IPS-20b (cell line): ENCODE data around the gene OSBPL6.
"Not testable (repeated sequence)": the region's sequence is repeated elsewhere in the genome, so short reads cannot be mapped to it uniquely, and the experiment has no call there.

Experiments used
- H3K27ac ChIP-seq: one replicate; pipeline ENCODE4 v1.5.1; 2013; ENCODE audit warnings: low read length
- H3K27me3 ChIP-seq: 2 replicates; pipeline ENCODE4 v1.6.1; 2013; ENCODE audit warnings: mild to moderate bottlenecking, low read length, inconsistent platforms; ENCODE audit not compliant: insufficient read depth
- H3K36me3 ChIP-seq: 2 replicates; pipeline ENCODE4 v1.6.1; 2013; ENCODE audit warnings: low read depth, mild to moderate bottlenecking, inconsistent platforms, low read length, moderate library complexity; ENCODE audit not compliant: insufficient read depth
- H3K4me1 ChIP-seq: 2 replicates; pipeline ENCODE4 v1.6.1; 2013; ENCODE audit warnings: mild to moderate bottlenecking, control low read depth, inconsistent platforms, low read length, moderate library complexity; ENCODE audit not compliant: insufficient read depth
- H3K4me3 ChIP-seq: 2 replicates; pipeline ENCODE4 v1.5.1; 2013; ENCODE audit warnings: mild to moderate bottlenecking, low read length, inconsistent platforms
- H3K9ac ChIP-seq: 2 replicates; pipeline ENCODE4 v1.6.1; 2013; ENCODE audit warnings: low read depth, mild to moderate bottlenecking, inconsistent platforms, low read length, moderate library complexity
- H3K9me3 ChIP-seq: 2 replicates; pipeline ENCODE4 v1.6.1; 2013; ENCODE audit warnings: mild to moderate bottlenecking, low read depth, low read length, inconsistent platforms; ENCODE audit not compliant: insufficient read depth

The OSBPL6 gene

DNA sequence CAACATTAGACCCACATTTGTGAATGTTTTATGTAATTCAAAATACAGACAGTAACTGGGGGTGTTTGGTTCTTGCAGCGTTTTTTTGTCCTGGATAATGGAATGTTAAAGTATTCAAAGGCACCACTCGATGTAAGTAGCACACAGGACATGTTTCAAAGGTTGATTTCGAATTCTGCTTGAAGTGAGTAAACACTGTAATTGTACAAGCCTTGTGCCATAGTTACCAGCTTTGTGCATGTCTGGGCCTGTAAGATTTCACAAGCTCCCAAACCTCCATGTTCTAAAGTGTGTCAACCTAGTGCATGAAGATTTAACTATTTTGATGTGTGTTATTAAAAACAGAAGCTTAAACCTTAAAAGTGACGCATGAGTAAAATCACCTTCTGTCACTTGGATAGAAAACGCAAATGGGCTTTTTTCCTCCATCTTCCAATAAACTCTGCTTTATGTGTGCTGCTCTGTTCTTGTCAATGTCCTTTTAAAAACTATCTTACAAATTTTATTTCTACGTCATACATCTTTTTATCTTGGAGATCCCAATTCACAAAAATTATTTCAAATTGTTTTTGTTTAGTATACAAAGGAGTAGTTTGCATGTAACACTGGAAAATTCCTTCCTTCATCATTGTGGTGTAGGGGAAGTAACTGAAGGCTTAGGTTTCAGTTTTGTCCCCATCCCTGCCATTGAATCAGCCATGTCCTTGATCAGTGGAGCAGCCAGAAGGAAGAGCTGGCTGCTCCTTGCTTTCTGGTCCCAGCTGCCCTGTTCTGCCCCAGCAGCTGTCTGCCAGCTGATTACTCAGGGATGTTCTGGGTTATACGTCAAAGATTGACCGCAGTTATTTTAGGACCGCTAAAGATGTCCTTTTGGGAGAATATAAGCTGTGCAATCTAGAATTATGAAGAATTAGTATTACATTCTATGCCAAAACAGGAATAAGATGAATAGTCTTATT lies 137.4 kb downstream of the OSBPL6 start:
- no peaks in the 10 kb centered on the region for H3K27me3 ChIP-seq
- no peak overlapping the region for H3K4me3 ChIP-seq
- no peaks in the 10 kb centered on the region for H3K9me3 ChIP-seq
- no peak overlapping the region for H3K9ac ChIP-seq
- H3K27ac ChIP-seq, result no peak overlapping the region
- H3K4me1 ChIP-seq, result no peaks in the 10 kb centered on the region
- H3K36me3 ChIP-seq, result no peaks in the 10 kb centered on the region

DNA sequence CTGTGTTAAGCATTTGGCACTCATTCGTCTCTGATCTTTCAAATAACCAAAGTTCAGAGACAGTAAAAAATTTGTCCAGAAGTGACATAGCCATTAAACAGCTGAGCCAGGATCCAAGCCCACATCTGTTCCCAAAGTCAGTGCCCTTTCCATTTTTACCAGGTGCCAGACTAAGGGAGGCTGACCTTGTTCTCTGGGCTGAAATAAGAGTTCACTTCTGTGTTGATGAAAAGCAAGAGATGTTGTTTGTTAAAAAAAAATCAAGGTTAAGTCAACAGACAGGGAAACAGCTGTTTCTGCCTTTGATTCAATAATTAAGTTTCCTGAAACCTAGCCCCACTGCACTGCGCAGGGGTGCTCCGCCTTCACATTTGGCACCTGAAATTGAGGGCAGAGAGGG lies 139.5 kb downstream of the OSBPL6 start:
- Histone ChIP-seq H3K9ac (no peak overlapping the region), H3K4me3 (no peak overlapping the region), H3K36me3 (no peaks in the 10 kb centered on the region), H3K9me3 (no peaks in the 10 kb centered on the region), H3K27ac (no peak overlapping the region), H3K27me3 (no peaks in the 10 kb centered on the region), H3K4me1 (no peaks in the 10 kb centered on the region)

DNA sequence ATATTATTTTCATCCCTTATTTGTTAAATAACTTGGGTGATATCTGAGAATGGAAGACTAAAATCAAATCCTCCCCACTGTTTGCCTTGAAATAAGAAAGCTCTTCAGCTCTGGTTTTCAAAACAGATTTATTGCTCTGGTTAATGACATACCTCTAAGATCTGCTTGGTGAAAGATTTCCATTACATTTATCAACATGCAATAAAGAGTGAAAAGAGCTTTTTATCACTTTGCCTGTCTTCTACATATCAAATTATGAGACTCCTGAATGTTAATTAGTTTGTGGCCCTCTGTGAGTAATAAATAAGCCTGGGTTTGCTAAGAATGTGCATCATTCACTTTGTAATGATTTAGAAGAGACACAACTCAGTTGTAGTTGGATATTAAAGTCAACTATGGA lies 140.9 kb downstream of the OSBPL6 start:
- Histone ChIP-seq H3K27ac (no peak overlapping the region), H3K27me3 (no peaks in the 10 kb centered on the region), H3K9me3 (no peaks in the 10 kb centered on the region), H3K4me3 (no peak overlapping the region), H3K9ac (no peak overlapping the region), H3K36me3 (no peaks in the 10 kb centered on the region), H3K4me1 (no peaks in the 10 kb centered on the region)

DNA sequence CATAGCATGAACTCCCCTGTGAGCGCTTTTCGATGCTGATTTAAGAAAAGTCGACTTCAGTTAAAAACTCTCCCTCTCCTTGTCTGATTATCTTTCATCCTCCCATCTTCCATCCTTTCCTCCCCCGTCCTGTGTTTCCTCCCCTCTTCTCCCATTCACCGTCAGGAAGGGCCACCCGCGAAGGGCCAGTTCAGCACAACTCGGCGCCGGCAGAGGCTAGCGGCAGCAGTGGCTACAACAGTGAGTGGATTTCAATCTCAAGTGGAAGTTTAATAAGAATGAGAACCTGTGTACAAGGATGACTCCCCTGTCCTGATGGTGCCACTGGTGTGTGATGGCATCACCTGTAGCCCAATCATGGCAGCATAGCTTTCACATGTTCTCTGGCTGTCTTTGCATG lies 149.8 kb downstream of the OSBPL6 start:
- Histone ChIP-seq H3K27me3 (no peaks in the 10 kb centered on the region), H3K4me1 (no peaks in the 10 kb centered on the region), H3K9me3 (no peaks in the 10 kb centered on the region), H3K36me3 (no peaks in the 10 kb centered on the region), H3K9ac (no peak overlapping the region), H3K4me3 (no peak overlapping the region), H3K27ac (no peak overlapping the region)

DNA sequence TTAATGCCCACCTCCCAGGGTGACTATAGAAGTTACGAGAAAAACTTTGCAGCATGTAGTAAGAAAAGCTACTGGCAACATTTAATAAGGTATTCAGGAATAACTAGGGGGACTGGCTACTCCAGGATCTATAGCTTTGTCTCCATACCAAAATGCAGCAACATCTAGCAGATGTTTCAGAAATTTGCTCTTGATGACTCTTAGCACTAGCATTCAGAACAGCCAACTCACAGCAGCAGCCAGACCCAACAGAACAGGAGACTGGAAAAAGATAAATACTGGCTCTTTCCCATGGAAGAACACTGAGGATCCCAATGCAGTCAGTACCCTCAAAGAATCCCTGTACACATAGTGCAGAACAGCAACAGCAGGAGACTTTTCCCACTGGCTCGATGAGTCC lies 151.6 kb downstream of the OSBPL6 start:
- Histone ChIP-seq H3K27ac (no peak overlapping the region), H3K27me3 (no peaks in the 10 kb centered on the region), H3K4me3 (no peak overlapping the region), H3K4me1 (no peaks in the 10 kb centered on the region), H3K9me3 (no peaks in the 10 kb centered on the region), H3K9ac (no peak overlapping the region), H3K36me3 (no peaks in the 10 kb centered on the region)

DNA sequence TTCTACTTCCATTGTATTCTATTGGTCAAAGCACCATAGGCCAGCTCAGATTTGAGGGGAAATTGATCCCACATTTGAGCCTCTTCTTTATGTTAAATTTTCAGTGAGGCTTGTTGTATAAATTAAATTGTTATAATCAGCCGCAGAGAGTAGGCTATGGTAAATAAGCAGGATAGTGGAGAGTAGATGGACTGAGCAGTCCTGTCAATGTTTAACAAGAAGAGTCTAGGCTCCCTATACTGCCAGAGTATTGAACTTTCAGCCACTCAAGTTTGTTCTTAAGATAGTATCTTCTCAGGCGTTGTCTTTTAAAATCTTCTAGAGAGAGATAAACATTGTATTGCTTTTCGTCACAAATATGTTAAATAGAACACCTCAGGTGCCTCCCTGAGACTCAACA lies 155.7 kb downstream of the OSBPL6 start:
- Histone ChIP-seq H3K4me3 (no peak overlapping the region), H3K9me3 (no peaks in the 10 kb centered on the region), H3K27ac (no peak overlapping the region), H3K9ac (no peak overlapping the region), H3K27me3 (no peaks in the 10 kb centered on the region), H3K36me3 (no peaks in the 10 kb centered on the region), H3K4me1 (no peaks in the 10 kb centered on the region)

DNA sequence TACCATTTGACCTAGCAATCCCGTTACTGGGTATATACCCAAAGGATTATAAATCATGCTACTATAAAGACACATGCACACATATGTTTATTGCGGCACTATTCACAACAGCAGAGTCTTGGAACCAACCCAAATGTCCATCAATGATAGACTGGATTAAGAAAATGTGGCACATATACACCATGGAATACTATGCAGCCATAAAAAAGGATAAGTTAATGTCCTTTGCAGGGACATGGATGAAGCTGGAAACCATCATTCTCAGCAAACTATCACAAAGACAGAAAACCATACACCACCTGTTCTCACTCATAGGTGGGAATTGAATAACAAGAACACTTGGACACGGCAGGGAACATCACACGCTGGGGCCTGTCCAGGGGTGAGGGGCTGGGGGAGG lies 163.4 kb downstream of the OSBPL6 start:
- not testable (repeated sequence) for H3K27ac ChIP-seq, H3K4me3 ChIP-seq, H3K9me3 ChIP-seq, H3K36me3 ChIP-seq, H3K27me3 ChIP-seq, H3K4me1 ChIP-seq, H3K9ac ChIP-seq

DNA sequence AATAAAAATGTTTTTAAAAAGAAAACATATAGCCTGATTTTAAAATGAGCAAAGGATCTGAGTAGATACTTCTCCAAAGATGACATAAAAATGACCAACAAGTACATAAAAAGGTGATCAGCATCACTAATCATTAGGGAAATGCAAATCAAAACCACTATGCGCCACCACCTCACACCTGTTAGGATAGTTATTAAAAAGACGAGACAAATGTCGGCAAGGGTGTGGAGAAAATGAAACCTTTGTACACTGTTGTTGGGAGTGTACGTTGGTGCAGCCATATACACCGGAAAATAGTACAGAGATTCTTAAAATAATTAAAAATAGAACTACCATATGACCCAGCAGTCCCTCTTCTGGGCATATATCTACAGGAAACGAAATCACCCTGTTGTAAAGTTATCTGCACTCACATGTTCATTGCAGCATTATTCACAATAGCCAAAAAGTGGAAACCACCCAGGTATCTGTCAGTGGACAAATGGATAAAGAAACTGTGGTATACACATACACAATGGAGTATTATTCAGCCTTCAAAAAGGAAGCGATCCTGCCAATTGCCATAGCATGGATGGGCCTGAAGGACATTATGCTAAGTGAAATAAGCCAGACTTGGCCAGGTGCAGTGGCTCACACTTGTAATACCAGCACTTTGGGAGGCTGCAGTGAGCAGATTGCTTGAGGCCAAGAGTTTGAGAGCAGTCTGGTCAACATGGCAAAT lies 165.0 kb downstream of the OSBPL6 start:
- H3K9me3 ChIP-seq, result no peaks in the 10 kb centered on the region; the same call in 1 of the 2 replicates
- no peak overlapping the region for H3K9ac ChIP-seq
- H3K4me3 ChIP-seq, result no peak overlapping the region
- no peaks in the 10 kb centered on the region for H3K36me3 ChIP-seq
- H3K27ac ChIP-seq, result no peak overlapping the region
- no peaks in the 10 kb centered on the region for H3K27me3 ChIP-seq
- H3K4me1 ChIP-seq, result no peaks in the 10 kb centered on the region

DNA sequence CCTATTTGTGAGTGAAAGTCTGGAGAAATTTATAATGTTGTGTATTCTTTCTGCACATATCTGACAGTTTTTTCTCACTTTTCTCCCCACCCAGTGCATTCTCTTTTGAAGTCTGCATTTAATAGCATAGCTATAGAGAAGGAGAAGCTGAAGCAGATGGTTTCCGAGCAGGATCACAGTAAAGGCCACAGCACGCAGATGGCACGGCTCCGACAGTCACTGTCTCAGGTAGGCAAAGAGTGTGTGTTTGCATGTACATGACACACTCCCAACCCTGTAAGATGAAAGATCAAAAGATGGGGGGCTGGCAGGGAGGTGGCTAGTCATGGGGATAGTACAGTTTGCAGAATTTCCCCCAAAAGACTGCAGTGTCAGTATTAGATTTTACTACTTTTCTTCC lies 167.3 kb downstream of the OSBPL6 start:
- Histone ChIP-seq H3K9ac (no peak overlapping the region), H3K4me1 (no peaks in the 10 kb centered on the region), H3K4me3 (no peak overlapping the region), H3K27me3 (no peaks in the 10 kb centered on the region), H3K36me3 (no peaks in the 10 kb centered on the region), H3K27ac (no peak overlapping the region), H3K9me3 (no peaks in the 10 kb centered on the region; the same call in 1 of the 2 replicates)

DNA sequence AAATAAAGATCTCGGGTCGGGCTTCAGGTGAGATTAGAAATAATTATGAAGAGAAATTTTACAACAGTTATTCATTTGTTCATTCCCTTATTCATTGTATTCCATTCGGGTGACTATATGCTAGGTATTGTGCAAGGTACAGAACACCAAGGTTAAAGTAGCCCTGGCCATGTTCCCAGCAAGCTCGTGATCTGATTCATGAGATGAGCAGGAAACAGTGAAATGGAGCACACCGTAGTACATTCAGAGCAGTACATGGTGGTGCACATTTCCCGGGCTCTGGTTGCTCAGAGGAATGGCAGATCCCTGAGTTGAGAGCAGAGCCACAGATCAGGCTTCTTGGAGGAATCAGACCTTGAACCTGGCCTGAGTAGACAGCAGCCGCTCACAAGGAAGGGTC lies 168.9 kb downstream of the OSBPL6 start:
- Histone ChIP-seq H3K27ac (no peak overlapping the region), H3K4me3 (no peak overlapping the region), H3K9ac (no peak overlapping the region), H3K9me3 (no peaks in the 10 kb centered on the region), H3K27me3 (no peaks in the 10 kb centered on the region), H3K36me3 (no peaks in the 10 kb centered on the region), H3K4me1 (no peaks in the 10 kb centered on the region)

DNA sequence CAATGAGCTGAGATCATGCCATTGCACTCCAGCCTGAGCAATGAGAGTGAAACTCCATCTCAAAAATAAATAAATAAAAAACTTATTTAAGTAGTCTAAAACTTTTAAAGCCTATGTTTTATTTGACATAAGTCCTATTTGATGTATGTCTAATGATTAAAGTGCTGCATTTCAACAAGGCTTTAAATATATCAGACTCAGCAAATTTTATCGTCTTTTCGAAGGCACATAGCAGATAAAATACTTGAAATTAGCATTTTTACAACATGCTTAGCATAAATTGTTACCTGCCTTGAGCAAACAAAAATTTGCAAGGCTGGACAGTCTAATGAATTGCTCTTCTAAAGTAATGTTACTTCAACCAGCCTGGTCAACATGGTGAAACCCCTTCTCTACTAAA lies 170.8 kb downstream of the OSBPL6 start:
- no peak overlapping the region for H3K9ac ChIP-seq
- H3K4me1 ChIP-seq, result no peaks in the 10 kb centered on the region
- no peaks in the 10 kb centered on the region for H3K9me3 ChIP-seq
- no peak overlapping the region for H3K27ac ChIP-seq
- no peak overlapping the region for H3K4me3 ChIP-seq
- no peaks in the 10 kb centered on the region for H3K27me3 ChIP-seq
- H3K36me3 ChIP-seq, result no peaks in the 10 kb centered on the region

DNA sequence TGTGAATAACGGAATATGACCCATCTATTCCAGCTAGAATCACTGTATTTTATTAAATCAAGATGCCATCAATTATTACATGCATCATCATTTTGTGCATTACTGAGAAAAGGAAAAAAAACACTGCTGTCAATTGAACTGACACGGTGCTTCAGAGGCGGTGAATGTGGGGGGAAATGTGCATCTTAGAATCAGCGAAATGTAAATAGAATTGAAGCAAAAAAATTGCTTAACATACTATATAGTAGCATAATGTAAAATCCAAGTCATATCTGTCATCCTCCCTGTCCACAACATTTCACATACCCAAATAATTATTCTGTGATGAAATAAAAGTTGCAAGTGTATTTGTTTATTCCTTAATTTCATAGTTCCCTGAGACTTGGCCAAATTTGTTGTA lies 172.1 kb downstream of the OSBPL6 start:
- no peaks in the 10 kb centered on the region for H3K36me3 ChIP-seq
- no peaks in the 10 kb centered on the region for H3K9me3 ChIP-seq
- no peak overlapping the region for H3K9ac ChIP-seq
- no peak overlapping the region for H3K4me3 ChIP-seq
- no peak overlapping the region for H3K27ac ChIP-seq
- H3K27me3 ChIP-seq, result no peaks in the 10 kb centered on the region
- no peaks in the 10 kb centered on the region for H3K4me1 ChIP-seq
